Suprapubic skin (tissue), 4 donors: ENCODE measurements around the gene BLZF1. TPM values are rescaled to one million over a fixed set of nuclear protein-coding genes. Genes with fewer than 3 reads are reported as not detected.

Source experiments
- DNase-seq, 2 donors: peaks; one replicate each; pipeline ENCODE4 v3.0.0-alpha.2; 2019; ENCODE audit warnings: low spot score in 2 of 2
- H3K27ac ChIP-seq: fragments of 200-600 bp; sonication (generic); one replicate; pipeline ENCODE4 v1.5.1; 2019
- H3K27me3 ChIP-seq: fragments of 200-600 bp; sonication (generic); one replicate; pipeline ENCODE4 v1.5.1; 2019
- H3K36me3 ChIP-seq: fragments of 200-600 bp; sonication (generic); one replicate; pipeline ENCODE4 v1.5.1; 2019
- H3K4me1 ChIP-seq: fragments of 200-600 bp; sonication (generic); one replicate; pipeline ENCODE4 v1.5.1; 2019
- H3K4me3 ChIP-seq: fragments of 200-600 bp; sonication (generic); one replicate; pipeline ENCODE4 v1.5.1; 2019; ENCODE audit warnings: mild to moderate bottlenecking
- H3K9me3 ChIP-seq: fragments of 200-600 bp; sonication (generic); one replicate; pipeline ENCODE4 v1.5.1; 2019
- EP300 ChIP-seq: sonication (generic); formaldehyde crosslinking; IDR thresholded peaks from one replicate; pipeline ENCODE4 v1.6.1; 2017; ENCODE audit warnings: antibody characterized with exemption
- POLR2A ChIP-seq, 2 donors: fragments of 450-650 bp; IDR thresholded peaks; one replicate each; pipeline ENCODE4 v1.6.1; 2017; ENCODE audit warnings: antibody characterized with exemption in 2 of 2, mild to moderate bottlenecking in 2 of 2, moderate library complexity in 2 of 2
- POLR2AphosphoS5 ChIP-seq, 3 donors: sonication (generic); formaldehyde crosslinking; IDR thresholded peaks; one replicate each; pipeline ENCODE4 v1.6.1; 2017; ENCODE audit warnings: antibody characterized with exemption in 3 of 3
- WGBS: methylation state at CpG from one replicate; pipeline ENCODE4 v1.1.5; 2018; 5-methylcytosine and 5-hydroxymethylcytosine counted together
- total RNA-seq, 4 donors: library from RNA; depleted of rRNA; stranded (reverse); fragments of >200 nt; gene quantifications; one replicate each; pipeline ENCODE4 v1.1.0, GENCODE V29; 2016
- TF ChIP-seq, protein P1 (sequence below), 2 donors: fragments of 200-600 bp in 1 of 2; fragments of 450-650 bp in 1 of 2; sonication (generic) in 1 of 2; IDR thresholded peaks; one replicate each; pipeline ENCODE4 v1.5.1; 2016 to 2019; ENCODE audit warnings: antibody characterized with exemption in 2 of 2, mild to moderate bottlenecking in 1 of 2, moderate library complexity in 1 of 2

Gene BLZF1
- total RNA-seq, 4 donors from 2014 or later: 16.3 to 26.5 (median 25.9) TPM

DNA sequence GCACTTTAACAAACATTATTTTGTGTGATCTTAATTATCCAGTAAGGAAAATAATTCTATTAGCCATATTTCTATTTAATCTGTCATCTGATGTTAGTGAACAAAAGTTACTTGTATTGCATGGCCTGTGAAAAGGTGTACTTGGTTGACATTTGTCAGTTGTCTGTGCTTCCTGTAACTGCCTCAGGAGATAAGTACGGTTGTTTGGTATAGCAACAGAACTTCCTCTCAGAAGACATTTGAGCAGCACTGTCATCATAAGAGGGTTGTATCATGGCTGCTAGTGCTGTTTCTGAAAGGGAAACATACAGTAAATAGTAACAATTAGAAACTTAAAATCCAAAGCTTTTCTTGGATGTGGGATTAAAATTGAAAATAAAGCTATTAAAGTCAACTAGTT lies 3.4 kb downstream of the BLZF1 start:
- Histone ChIP-seq H3K4me1 (peaks cover 21% of the 10 kb centered on the region), H3K4me3 (no peak overlapping the region), H3K36me3 (peaks cover 15% of the 10 kb centered on the region), H3K27ac (no peak overlapping the region), H3K9me3 (no peaks in the 10 kb centered on the region), H3K27me3 (no peaks in the 10 kb centered on the region)
- DNase-seq: no peak
- 60% methylated on average over 1 of the region's 1 CpG for WGBS
- TF ChIP-seq, protein P1, sequence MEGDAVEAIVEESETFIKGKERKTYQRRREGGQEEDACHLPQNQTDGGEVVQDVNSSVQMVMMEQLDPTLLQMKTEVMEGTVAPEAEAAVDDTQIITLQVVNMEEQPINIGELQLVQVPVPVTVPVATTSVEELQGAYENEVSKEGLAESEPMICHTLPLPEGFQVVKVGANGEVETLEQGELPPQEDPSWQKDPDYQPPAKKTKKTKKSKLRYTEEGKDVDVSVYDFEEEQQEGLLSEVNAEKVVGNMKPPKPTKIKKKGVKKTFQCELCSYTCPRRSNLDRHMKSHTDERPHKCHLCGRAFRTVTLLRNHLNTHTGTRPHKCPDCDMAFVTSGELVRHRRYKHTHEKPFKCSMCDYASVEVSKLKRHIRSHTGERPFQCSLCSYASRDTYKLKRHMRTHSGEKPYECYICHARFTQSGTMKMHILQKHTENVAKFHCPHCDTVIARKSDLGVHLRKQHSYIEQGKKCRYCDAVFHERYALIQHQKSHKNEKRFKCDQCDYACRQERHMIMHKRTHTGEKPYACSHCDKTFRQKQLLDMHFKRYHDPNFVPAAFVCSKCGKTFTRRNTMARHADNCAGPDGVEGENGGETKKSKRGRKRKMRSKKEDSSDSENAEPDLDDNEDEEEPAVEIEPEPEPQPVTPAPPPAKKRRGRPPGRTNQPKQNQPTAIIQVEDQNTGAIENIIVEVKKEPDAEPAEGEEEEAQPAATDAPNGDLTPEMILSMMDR (IDR thresholded peaks at IDR 0.05): no peak
- TF ChIP-seq EP300 (no peak), POLR2AphosphoS5 (IDR thresholded peaks at IDR 0.05) (no peak), POLR2A (IDR thresholded peaks at IDR 0.05) (no peak)

GRCh38 chr1:169381162-169381561 lies 13.2 kb downstream of the BLZF1 start:
- H3K4me3 ChIP-seq: no peak overlapping the region
- no peak for DNase-seq
- H3K27ac ChIP-seq: no peak overlapping the region
- no peaks in the 10 kb centered on the region for H3K27me3 ChIP-seq
- no peaks in the 10 kb centered on the region for H3K9me3 ChIP-seq
- peaks cover 82% of the 10 kb centered on the region for H3K36me3 ChIP-seq
- no peak for TF ChIP-seq POLR2A (IDR thresholded peaks at IDR 0.05)
- TF ChIP-seq POLR2AphosphoS5 (IDR thresholded peaks at IDR 0.05): no peak
- no peak for TF ChIP-seq EP300
- TF ChIP-seq, protein P1 (IDR thresholded peaks at IDR 0.05): no peak
- no peaks in the 10 kb centered on the region for H3K4me1 ChIP-seq

DNA sequence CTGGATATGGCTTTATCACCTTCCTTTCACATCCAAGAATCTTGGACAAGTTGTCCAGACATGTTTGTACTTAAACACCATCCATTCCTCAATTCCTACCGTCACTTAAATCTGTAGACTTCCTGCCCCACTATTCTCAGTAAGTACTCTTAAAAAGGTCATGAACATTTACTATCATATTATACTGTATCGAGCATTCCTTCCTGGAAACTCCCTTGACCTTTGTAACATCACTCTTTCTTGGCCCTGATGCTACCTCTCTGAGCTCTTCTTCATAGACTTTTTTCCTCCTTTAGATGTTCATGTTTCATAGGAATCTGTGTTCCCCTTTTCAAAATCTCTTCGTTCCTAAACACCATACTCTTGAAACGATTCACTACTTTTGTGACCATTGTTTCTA lies 15.5 kb downstream of the BLZF1 start:
- no peaks in the 10 kb centered on the region for H3K27me3 ChIP-seq
- H3K27ac ChIP-seq: no peak overlapping the region
- no peak for DNase-seq

GRCh38 chr1:169387399-169387798 lies 19.4 kb downstream of the BLZF1 start:
- H3K27me3 ChIP-seq: no peaks in the 10 kb centered on the region
- no peaks in the 10 kb centered on the region for H3K4me1 ChIP-seq
- H3K36me3 ChIP-seq: peaks cover 95% of the 10 kb centered on the region
- H3K4me3 ChIP-seq: no peak overlapping the region
- no peaks in the 10 kb centered on the region for H3K9me3 ChIP-seq
- TF ChIP-seq EP300: no peak
- no peak for TF ChIP-seq POLR2AphosphoS5 (IDR thresholded peaks at IDR 0.05)
- no peak for TF ChIP-seq POLR2A (IDR thresholded peaks at IDR 0.05)
- TF ChIP-seq, protein P1 (IDR thresholded peaks at IDR 0.05): no peak
- DNase-seq: no peak
- no peak overlapping the region for H3K27ac ChIP-seq

More for the DNA sequence above, 15.5 kb downstream of the BLZF1 start:
- no peaks in the 10 kb centered on the region for H3K9me3 ChIP-seq
- H3K4me1 ChIP-seq: no peaks in the 10 kb centered on the region
- WGBS: 81% methylated on average over 4 of the region's 4 CpGs
- TF ChIP-seq POLR2AphosphoS5 (IDR thresholded peaks at IDR 0.05): no peak
- TF ChIP-seq EP300: no peak
- TF ChIP-seq POLR2A (IDR thresholded peaks at IDR 0.05): no peak
- TF ChIP-seq, protein P1 (IDR thresholded peaks at IDR 0.05): no peak
- H3K36me3 ChIP-seq: peaks cover 84% of the 10 kb centered on the region
- no peak overlapping the region for H3K4me3 ChIP-seq

DNA sequence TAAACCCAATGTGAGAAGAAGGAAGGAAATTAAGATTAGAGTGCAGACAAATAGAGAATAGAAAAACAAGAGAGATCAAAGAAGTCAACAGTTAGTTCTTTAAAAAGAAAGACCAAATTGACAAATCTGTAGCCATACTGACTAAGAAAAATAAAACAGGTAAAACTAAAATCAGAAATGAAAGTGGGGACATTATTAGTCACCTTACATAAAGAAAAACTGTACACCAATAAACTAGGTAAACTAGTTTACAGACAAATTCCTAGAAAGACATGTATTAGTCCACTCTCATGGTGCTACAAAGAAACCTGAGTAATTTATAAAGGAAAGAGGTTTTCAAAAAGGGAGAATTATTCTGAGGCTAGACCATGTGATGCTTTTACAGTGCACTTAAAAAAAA lies 22.3 kb downstream of the BLZF1 start:
- DNase-seq: no peak
- TF ChIP-seq EP300: no peak
- no peak for TF ChIP-seq POLR2AphosphoS5 (IDR thresholded peaks at IDR 0.05)
- TF ChIP-seq, protein P1 (IDR thresholded peaks at IDR 0.05): no peak
- peaks cover 95% of the 10 kb centered on the region for H3K36me3 ChIP-seq

More for the DNA sequence above, 22.3 kb downstream of the BLZF1 start:
- Histone ChIP-seq H3K4me1 (no peaks in the 10 kb centered on the region), H3K4me3 (no peak overlapping the region), H3K27me3 (no peaks in the 10 kb centered on the region), H3K9me3 (no peaks in the 10 kb centered on the region), H3K27ac (no peak overlapping the region)
